MM.1S (cell line): ENCODE results near the gene ATP8B1.

ENCODE experiments used
- EZH2 ChIP-seq: fragments of 300-600 bp; sonication (generic); optimal IDR thresholded peaks from 2 replicates; pipeline ENCODE3; 2017; ENCODE audit warnings: low read depth, mild to moderate bottlenecking, antibody characterized with exemption, low read length, mixed read lengths
- TF ChIP-seq, protein P1 (sequence below): fragments of 300-600 bp; sonication (generic); IDR thresholded peaks from 2 replicates; pipeline ENCODE4 v1.5.1; 2016; ENCODE audit warnings: antibody characterized with exemption, low read length, mixed read lengths

DNA sequence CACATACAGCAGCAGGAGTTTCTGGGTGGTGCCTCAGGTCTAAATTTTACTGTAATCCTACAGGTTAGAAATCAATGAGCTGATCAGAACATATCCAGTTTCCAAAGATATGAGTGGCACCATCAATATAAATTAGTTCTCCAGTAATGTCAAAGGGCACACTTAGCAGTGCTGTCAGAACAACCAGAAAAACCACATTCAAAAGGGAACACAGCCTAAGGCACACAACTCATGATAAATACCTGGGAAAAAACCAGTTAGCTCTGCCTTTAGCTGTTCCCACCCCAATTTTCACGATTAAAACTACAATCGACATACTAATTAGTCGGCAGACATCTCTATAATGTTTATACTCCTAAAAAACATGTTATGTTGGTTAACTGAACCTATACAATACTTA lies 31.5 kb downstream of the ATP8B1 start:
- TF ChIP-seq, protein P1, sequence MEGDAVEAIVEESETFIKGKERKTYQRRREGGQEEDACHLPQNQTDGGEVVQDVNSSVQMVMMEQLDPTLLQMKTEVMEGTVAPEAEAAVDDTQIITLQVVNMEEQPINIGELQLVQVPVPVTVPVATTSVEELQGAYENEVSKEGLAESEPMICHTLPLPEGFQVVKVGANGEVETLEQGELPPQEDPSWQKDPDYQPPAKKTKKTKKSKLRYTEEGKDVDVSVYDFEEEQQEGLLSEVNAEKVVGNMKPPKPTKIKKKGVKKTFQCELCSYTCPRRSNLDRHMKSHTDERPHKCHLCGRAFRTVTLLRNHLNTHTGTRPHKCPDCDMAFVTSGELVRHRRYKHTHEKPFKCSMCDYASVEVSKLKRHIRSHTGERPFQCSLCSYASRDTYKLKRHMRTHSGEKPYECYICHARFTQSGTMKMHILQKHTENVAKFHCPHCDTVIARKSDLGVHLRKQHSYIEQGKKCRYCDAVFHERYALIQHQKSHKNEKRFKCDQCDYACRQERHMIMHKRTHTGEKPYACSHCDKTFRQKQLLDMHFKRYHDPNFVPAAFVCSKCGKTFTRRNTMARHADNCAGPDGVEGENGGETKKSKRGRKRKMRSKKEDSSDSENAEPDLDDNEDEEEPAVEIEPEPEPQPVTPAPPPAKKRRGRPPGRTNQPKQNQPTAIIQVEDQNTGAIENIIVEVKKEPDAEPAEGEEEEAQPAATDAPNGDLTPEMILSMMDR, result no peak
- no peak for TF ChIP-seq EZH2
